ENCODE measurements around the gene PERM1.

PERM1 gene

GRCh38 chr1:928825-929661 is 52.9 kb downstream of the PERM1 start:
- TF ChIP-seq, protein P1, sequence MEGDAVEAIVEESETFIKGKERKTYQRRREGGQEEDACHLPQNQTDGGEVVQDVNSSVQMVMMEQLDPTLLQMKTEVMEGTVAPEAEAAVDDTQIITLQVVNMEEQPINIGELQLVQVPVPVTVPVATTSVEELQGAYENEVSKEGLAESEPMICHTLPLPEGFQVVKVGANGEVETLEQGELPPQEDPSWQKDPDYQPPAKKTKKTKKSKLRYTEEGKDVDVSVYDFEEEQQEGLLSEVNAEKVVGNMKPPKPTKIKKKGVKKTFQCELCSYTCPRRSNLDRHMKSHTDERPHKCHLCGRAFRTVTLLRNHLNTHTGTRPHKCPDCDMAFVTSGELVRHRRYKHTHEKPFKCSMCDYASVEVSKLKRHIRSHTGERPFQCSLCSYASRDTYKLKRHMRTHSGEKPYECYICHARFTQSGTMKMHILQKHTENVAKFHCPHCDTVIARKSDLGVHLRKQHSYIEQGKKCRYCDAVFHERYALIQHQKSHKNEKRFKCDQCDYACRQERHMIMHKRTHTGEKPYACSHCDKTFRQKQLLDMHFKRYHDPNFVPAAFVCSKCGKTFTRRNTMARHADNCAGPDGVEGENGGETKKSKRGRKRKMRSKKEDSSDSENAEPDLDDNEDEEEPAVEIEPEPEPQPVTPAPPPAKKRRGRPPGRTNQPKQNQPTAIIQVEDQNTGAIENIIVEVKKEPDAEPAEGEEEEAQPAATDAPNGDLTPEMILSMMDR (IDR thresholded peaks at IDR 0.05; ENCODE audit: low read depth, low read length, missing control alignments): no peak
- H3K4me3 ChIP-seq (replicated peaks; ENCODE audit: low read depth, low read length): no peak overlapping the region
- no peak for DNase-seq (ENCODE audit: extremely low read depth, low read depth)

DNA sequence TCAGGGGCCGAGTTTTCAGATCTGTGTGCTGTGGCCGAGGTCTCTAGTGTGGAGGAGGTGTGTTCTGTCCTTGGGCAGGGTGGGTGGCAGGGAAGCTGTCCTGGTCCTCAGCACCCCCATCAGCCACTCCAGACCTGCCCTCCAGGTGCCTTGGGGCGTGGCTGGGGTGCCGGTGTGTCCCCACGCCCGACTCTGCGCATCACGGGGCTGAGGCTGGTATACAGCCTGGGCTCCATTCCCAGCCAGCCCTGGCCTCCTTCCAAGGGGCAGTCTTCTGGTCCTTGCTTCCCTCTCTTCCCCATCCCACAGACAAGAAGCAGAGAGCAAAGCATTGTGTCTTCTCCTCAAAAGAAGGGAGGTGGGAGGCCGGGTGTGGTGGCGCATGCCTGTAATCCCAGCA is 54.1 kb downstream of the PERM1 start:
- no peak for DNase-seq (ENCODE audit: extremely low read depth, low read depth)
- TF ChIP-seq, protein P1 (IDR thresholded peaks at IDR 0.05; ENCODE audit: low read depth, low read length, missing control alignments): no peak
- no peak overlapping the region for H3K4me3 ChIP-seq (replicated peaks; ENCODE audit: low read depth, low read length)

GRCh38 chr1:927234-927633 is 54.7 kb downstream of the PERM1 start:
- TF ChIP-seq, protein P1 (IDR thresholded peaks at IDR 0.05; ENCODE audit: low read depth, low read length, missing control alignments): no peak
- H3K4me3 ChIP-seq (replicated peaks; ENCODE audit: low read depth, low read length): no peak overlapping the region
- no peak for DNase-seq (ENCODE audit: extremely low read depth, low read depth)

DNA sequence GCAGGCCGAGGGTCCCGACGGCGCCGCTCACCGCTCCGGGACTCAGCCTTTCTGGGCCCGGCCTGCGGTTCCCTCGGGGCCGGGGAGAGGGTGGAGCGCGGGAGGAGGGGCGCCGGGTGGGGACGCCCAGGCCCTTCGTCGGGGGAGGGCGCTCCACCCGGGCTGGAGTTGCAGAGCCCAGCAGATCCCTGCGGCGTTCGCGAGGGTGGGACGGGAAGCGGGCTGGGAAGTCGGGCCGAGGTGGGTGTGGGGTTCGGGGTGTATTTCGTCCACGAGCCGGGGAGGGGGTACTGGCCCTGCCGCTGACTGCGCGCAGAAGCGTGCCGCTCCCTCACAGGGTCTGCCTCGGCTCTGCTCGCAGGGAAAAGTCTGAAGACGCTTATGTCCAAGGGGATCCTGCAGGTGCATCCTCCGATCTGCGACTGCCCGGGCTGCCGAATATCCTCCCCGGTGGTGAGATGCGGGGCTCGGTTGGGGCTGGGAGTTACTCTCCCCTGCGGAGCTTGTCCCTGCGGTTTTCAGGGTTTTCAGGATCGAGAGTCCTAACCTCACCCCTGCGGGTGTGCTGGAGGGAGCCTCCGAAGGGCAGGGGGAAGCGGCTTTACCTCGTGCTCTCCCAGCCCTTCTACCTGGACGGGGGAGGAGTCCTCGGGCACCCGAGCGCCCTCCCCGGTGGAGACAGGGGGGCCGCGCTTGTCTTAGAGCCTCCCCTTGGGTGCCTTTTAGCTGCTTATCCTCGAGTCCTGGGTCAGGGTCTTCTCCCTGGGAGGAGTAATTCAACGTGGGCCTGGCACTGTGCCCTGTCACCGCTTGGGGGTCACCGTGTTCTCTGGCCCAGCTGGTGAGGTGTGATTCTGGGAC is 56.1 kb downstream of the PERM1 start:
- TF ChIP-seq, protein P1 (IDR thresholded peaks at IDR 0.05; ENCODE audit: low read depth, low read length, missing control alignments): no peak
- DNase-seq (ENCODE audit: extremely low read depth, low read depth): no peak
- H3K4me3 ChIP-seq (replicated peaks; ENCODE audit: low read depth, low read length): peak overlapping the region; percentile 16; the same call in 1 of the 2 replicates
